CD14-positive monocyte (primary cell): ENCODE data around the gene GPR137C. TPM values are rescaled to one million over a fixed set of nuclear protein-coding genes. Genes with fewer than 3 reads are reported as not detected.

Experiments
- DNase-seq, 3 donors: peaks; one replicate each; pipeline ENCODE4 v3.0.0-alpha.2; 2011 to 2022
- H2AFZ ChIP-seq: 2 replicates; pipeline ENCODE4 v1.6.0; 2012; ENCODE audit warnings: mild to moderate bottlenecking, low read depth, low read length, inconsistent platforms; ENCODE audit not compliant: insufficient read depth, poor library complexity, severe bottlenecking
- H3K27ac ChIP-seq, 2 donors: 1 replicate in 1 of 2; 2 replicates in 1 of 2; pipeline ENCODE4 v1.5.1; 2012 to 2013; ENCODE audit warnings: low read length in 2 of 2, control low read depth in 1 of 2, inconsistent platforms in 1 of 2, low read depth in 1 of 2, mild to moderate bottlenecking in 1 of 2
- H3K27me3 ChIP-seq, 2 donors: one replicate each; pipeline versions ENCODE4 v1.6.0 to v1.6.1; 2011 to 2013; ENCODE audit warnings: low read length in 2 of 2; ENCODE audit not compliant: control insufficient read depth in 2 of 2, insufficient read depth in 2 of 2
- H3K36me3 ChIP-seq, 2 donors: replicated peaks in 1 of 2; 1 replicate in 1 of 2; 2 replicates in 1 of 2; pipeline versions ENCODE4 v1.5.1 to v1.6.1; 2012 to 2013; ENCODE audit warnings: low read length in 2 of 2, control low read depth in 1 of 2, inconsistent platforms in 1 of 2, mild to moderate bottlenecking in 1 of 2; ENCODE audit not compliant: insufficient read depth in 2 of 2, control insufficient read depth in 1 of 2
- H3K4me1 ChIP-seq, 2 donors: 1 replicate in 1 of 2; 2 replicates in 1 of 2; pipeline versions ENCODE4 v1.5.1 to v1.6.1; 2012 to 2013; ENCODE audit warnings: low read length in 2 of 2, control low read depth in 1 of 2, inconsistent platforms in 1 of 2, mild to moderate bottlenecking in 1 of 2, moderate library complexity in 1 of 2; ENCODE audit not compliant: insufficient read depth in 2 of 2, control insufficient read depth in 1 of 2
- H3K4me2 ChIP-seq: replicated peaks from 2 replicates; pipeline ENCODE3; 2012; ENCODE audit warnings: low read length, moderate library complexity, mild to moderate bottlenecking; ENCODE audit not compliant: poor library complexity, severe bottlenecking; ENCODE audit errors: extremely low read depth
- H3K4me3 ChIP-seq, 3 experiments: fragments of 200-600 bp in 1 of 3; sonication (generic) in 1 of 3; replicated peaks in 1 of 3; 1 replicate in 2 of 3; 2 replicates in 1 of 3; pipeline ENCODE4 v1.5.1; 2011 to 2013; ENCODE audit warnings: low read length in 3 of 3, mild to moderate bottlenecking in 3 of 3, control low read depth in 2 of 3, low read depth in 2 of 3, inconsistent platforms in 1 of 3, moderate library complexity in 1 of 3
- H3K79me2 ChIP-seq: 2 replicates; pipeline ENCODE4 v1.6.0; 2012; ENCODE audit warnings: mild to moderate bottlenecking, control low read depth, inconsistent platforms, low read length, moderate library complexity; ENCODE audit not compliant: insufficient read depth
- H3K9ac ChIP-seq: 2 replicates; pipeline ENCODE4 v1.6.0; 2017; ENCODE audit warnings: low read length, mild to moderate bottlenecking; ENCODE audit not compliant: insufficient read depth, poor library complexity, severe bottlenecking
- H3K9me3 ChIP-seq, 2 donors: replicated peaks in 1 of 2; 1 replicate in 1 of 2; 2 replicates in 1 of 2; pipeline versions ENCODE4 v1.5.1 to v1.6.1; 2012 to 2013; ENCODE audit warnings: low read length in 2 of 2, control low read depth in 1 of 2; ENCODE audit not compliant: control insufficient read depth in 1 of 2, insufficient read depth in 1 of 2
- H4K20me1 ChIP-seq: 2 replicates; pipeline ENCODE4 v1.6.0; 2012; ENCODE audit warnings: mild to moderate bottlenecking, low read length, control low read depth, moderate library complexity; ENCODE audit not compliant: insufficient read depth
- H3K27ac Mint-ChIP-seq, 7 donors: one replicate each; pipeline ENCODE4 v1.8.0; 2020; ENCODE audit warnings: mild to moderate bottlenecking in 7 of 7, mixed read lengths in 7 of 7, moderate library complexity in 6 of 7, inconsistent platforms in 2 of 7
- H3K27me3 Mint-ChIP-seq, 3 donors: one replicate each; pipeline ENCODE4 v1.8.0; 2021 to 2022; ENCODE audit warnings: low read depth in 3 of 3, mild to moderate bottlenecking in 3 of 3, mixed read lengths in 3 of 3, moderate library complexity in 3 of 3, inconsistent platforms in 1 of 3
- H3K36me3 Mint-ChIP-seq, 2 donors: one replicate each; pipeline ENCODE4 v1.8.0; 2020; ENCODE audit warnings: mixed read lengths in 2 of 2, inconsistent platforms in 1 of 2, mild to moderate bottlenecking in 1 of 2
- H3K4me1 Mint-ChIP-seq: one replicate; pipeline ENCODE4 v1.8.0; 2020; ENCODE audit warnings: mild to moderate bottlenecking, mixed read lengths
- H3K4me3 Mint-ChIP-seq, 2 donors: one replicate each; pipeline ENCODE4 v1.8.0; 2020; ENCODE audit warnings: mild to moderate bottlenecking in 2 of 2, mixed read lengths in 2 of 2, moderate library complexity in 1 of 2
- H3K9me3 Mint-ChIP-seq, 7 donors: one replicate each; pipeline ENCODE4 v1.8.0; 2020 to 2022; ENCODE audit warnings: mixed read lengths in 7 of 7, mild to moderate bottlenecking in 6 of 7, moderate library complexity in 6 of 7, inconsistent platforms in 2 of 7
- CTCF ChIP-seq: fragments of 200-600 bp; IDR thresholded peaks from one replicate; pipeline ENCODE4 v1.8.0; 2022; ENCODE audit warnings: antibody characterized with exemption, mild to moderate bottlenecking
- WGBS: methylation state at CpG from one replicate; pipeline ENCODE4 v1.1.5; 2013; ENCODE audit warnings: missing lambda C conversion rate; ENCODE audit not compliant: insufficient coverage; 5-methylcytosine and 5-hydroxymethylcytosine counted together
- intact Hi-C, 2 donors: fragments of 100-400 bp; cut with micrococcal nuclease; formaldehyde crosslinking; loops; one replicate each; pipeline versions ENCODE4 v1.15.0 to v1.15.1; 2023
- polyA plus RNA-seq, 3 donors: library from polyadenylated mRNA; depleted of rRNA in 1 of 3; unstranded in 2 of 3; stranded (reverse) in 1 of 3; fragments of 300-500 nt in 2 of 3; fragments of >200 nt in 1 of 3; fragmentation: Illumina TruSeq in 2 of 3; gene quantifications; 1 replicate in 2 of 3; 2 replicates in 1 of 3; pipeline ENCODE4 v1.2.3, GENCODE V29; 2012 to 2021

GPR137C gene
- polyA plus RNA-seq, 3 donors = 0.04 TPM; not detected in 2

- H2AFZ ChIP-seq = no peak overlapping the region
- H3K9ac ChIP-seq = no peak overlapping the region
- no peaks in the 10 kb centered on the region for H3K79me2 ChIP-seq
- no peaks in the 10 kb centered on the region for H3K27me3 ChIP-seq
- WGBS = no CpG with 5 or more reads among the region's 3 CpGs
- no peak for TF ChIP-seq CTCF
- Mint-ChIP-seq H3K36me3 (peaks cover 3 to 6% of the 10 kb centered on the region in 2 donors), H3K9me3 (no peaks in the 10 kb centered on the region), H3K4me3 (no peak overlapping the region), H3K27ac (no peak overlapping the region), H3K4me1 (peaks cover 18% of the 10 kb centered on the region), H3K27me3 (no peaks in the 10 kb centered on the region)
- H3K4me3 ChIP-seq = no peak overlapping the region
- intact Hi-C loops = no loop called here
- no peaks in the 10 kb centered on the region for H3K36me3 ChIP-seq
- no peak overlapping the region for H3K27ac ChIP-seq
- no peaks in the 10 kb centered on the region for H4K20me1 ChIP-seq
- H3K4me2 ChIP-seq = no peak overlapping the region
- no peak for DNase-seq
- no peaks in the 10 kb centered on the region for H3K9me3 ChIP-seq
- H3K4me1 ChIP-seq = peaks cover 9 to 17% of the 10 kb centered on the region in 2 donors
Measured at GRCh38 chr14:52547526-52547925, 5.1 kb upstream of the GPR137C start.

GRCh38 chr14:52550661-52551060, 2.0 kb upstream of the GPR137C start:
- no peaks in the 10 kb centered on the region for H3K36me3 ChIP-seq
- intact Hi-C loops = loop anchor here (5.0 to 10.0 kb wide), 5 partner anchors 154 to 1892 kb away; partner anchors contain the start of genes CNIH1 (in 1 of the 2), GNPNAT1 (in 1 of the 2), PSMC6 (in 1 of the 2) and PTGER2 (in 1 of the 2)
- H3K4me3 ChIP-seq = no peak overlapping the region
- H3K4me3 Mint-ChIP-seq = no peak overlapping the region
- H3K9me3 ChIP-seq = no peaks in the 10 kb centered on the region
- no peak overlapping the region for H3K27ac ChIP-seq
- no peak overlapping the region for H3K27ac Mint-ChIP-seq
- no peak overlapping the region for H3K9ac ChIP-seq
- H3K27me3 ChIP-seq = peaks cover 2 to 3% of the 10 kb centered on the region in 2 donors
- DNase-seq = no peak
- no peaks in the 10 kb centered on the region for H4K20me1 ChIP-seq
- H3K27me3 Mint-ChIP-seq = peaks cover 0 to 6% (median 2%) of the 10 kb centered on the region in 3 donors
- H3K4me1 ChIP-seq = peaks cover 20 to 30% of the 10 kb centered on the region in 2 donors
- no peaks in the 10 kb centered on the region for H3K79me2 ChIP-seq
- no peak overlapping the region for H3K4me2 ChIP-seq
- TF ChIP-seq CTCF = no peak
- 100% methylated on average over 1 of the region's 3 CpGs for WGBS
- H3K36me3 Mint-ChIP-seq = peaks cover 0 to 3% of the 10 kb centered on the region in 2 donors
- H3K4me1 Mint-ChIP-seq = peaks cover 26% of the 10 kb centered on the region
- H3K9me3 Mint-ChIP-seq = peaks cover 0 to 2% (median 0%) of the 10 kb centered on the region in 7 donors
- no peak overlapping the region for H2AFZ ChIP-seq
